HG02885 (cell line): Measurements from ENCODE around the gene ITCH.
"Not testable (repeated sequence)": the region's sequence is repeated elsewhere in the genome, so short reads cannot be mapped to it uniquely, and the experiment has no call there.

ENCODE experiments used
- ATAC-seq: cut with Tn5 transposase; IDR thresholded peaks from one replicate; pipeline ENCODE4 v1.9.1; 2021; ENCODE audit warnings: mild to moderate bottlenecking; ENCODE audit not compliant: unreplicated experiment, poor library complexity

ITCH gene

DNA sequence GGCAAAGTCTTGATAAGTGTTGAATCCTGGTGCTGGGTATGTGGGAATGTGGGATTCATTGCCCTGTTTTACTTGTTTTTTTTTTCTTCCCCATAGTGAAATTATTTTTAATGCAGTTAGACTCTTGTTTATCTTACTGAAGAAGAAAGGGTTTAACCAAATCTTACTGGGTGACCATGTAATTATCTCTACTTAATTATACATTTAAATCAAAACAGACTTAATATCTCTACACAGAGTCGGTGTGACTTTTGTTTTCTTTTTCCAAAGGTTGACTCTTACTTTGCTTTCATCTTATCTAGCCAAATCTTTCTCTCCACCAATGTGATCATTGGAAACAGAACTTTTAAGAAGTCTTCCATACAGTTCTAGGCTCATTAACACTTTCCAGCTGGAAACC, 85.4 kb downstream of the ITCH start:
- ATAC-seq, result no peak

DNA sequence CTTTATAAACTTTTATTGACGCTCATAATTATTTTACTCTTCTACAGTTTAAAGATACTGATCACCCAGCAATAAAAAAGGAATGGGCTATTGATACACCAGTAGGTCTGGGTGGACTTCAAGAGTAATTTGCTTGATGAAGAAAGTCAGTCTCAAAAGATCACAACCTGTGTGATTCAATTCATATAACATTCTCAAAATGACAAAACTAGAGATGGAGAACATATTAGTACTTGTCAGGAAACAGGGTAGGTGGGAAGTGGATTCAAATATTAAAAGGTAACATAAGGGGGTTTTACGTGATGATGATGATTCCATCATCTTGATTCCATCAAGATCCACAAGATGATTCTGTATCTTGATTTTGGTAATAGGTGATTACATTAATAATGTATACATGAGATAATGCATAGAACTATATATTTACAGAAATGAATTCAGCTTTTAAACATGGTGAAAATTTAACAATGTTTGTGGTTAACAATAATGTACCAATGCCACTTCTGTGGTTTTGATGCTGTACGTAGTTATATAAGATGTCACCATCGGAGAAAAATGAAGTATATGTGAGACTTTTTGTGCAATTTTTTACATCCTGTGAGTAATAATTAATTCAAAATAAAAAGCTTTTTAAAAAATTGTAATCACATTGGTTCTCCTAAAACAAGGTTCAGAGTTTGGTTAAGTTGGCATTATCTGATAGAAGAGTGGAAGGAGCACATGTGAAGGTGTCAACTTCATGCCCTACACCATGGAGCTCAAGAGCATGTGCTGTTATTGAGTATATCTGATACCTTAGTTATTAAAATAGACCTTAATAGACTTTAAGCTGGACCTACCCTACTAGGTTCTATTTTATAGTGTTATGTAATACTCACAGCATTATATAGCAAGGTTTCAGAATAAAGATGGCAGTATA, 86.9 kb downstream of the ITCH start:
- ATAC-seq, result no peak

- no peak for ATAC-seq
Measured at GRCh38 chr20:34452281-34452982, 89.4 kb downstream of the ITCH start.

DNA sequence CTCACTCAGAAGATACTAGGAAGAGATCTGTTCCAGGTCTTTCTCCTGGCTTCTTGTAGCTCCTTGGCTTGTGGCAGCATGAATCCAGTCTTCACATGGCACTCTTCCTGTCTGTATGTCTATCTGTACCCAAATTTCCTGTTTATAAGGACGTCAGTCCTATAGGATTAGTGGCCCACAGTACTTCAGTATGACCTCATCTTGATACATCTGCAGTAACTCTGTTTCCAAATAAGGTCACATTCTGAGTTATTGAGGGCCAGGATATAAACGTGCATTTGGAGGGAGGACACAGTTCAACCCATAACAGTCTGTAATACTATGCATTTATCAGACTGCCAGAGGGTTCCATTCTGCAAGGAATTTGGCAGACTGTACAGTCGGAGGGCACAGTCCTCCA, 95.6 kb downstream of the ITCH start:
- ATAC-seq, result no peak

DNA sequence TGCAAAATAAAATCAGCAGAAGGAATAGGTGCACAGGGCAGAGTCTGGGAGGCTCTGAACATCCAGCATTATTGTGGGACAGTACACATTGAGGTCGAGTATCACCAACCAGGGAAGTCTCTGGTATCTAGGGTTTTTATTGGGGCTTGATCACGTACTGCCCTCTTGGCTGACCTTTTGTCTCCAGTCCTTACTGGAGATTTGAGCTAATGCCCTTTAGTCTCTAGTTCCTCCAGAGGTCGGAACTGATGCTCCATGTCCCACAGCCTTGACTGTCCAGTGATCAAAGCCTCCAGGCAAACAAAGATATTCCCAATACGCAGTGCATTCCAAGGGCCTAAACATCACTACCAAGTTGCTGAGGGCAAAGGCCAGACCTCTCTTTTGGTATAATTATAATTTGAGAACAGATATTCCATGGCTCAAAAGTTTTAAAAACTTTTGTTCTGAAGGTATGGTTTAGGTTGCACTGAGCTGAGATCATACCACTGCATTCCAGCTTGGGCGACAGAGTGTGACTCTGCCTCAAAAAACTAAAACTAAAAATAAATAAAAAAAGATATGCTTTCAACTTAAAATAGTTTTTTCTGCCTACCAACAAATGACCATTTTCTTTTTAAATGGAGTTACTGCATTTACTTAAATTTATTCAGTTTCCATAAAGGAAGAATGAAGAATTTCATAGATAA, 96.3 kb downstream of the ITCH start:
- no peak for ATAC-seq

GRCh38 chr20:34461779-34462087, 98.7 kb downstream of the ITCH start:
- ATAC-seq, result no peak

DNA sequence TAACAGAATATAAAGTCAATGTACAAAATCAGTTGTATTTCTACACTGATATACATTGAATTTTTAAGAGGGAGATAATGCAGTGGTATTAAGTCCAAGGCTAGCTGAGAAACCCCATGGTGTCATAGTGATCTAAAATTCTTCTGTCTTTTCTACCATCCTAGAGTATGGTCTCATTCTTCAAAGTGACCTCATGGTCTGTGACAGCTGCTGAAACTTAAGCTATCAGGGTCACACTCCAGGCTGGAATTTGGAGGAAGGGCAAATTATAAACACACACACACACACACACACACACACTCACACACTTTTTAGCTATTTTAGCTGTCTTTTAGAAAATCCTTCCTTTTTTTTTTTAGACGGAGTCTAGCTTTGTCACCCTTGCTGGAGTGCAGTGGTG, 105.9 kb downstream of the ITCH start:
- no peak for ATAC-seq

DNA sequence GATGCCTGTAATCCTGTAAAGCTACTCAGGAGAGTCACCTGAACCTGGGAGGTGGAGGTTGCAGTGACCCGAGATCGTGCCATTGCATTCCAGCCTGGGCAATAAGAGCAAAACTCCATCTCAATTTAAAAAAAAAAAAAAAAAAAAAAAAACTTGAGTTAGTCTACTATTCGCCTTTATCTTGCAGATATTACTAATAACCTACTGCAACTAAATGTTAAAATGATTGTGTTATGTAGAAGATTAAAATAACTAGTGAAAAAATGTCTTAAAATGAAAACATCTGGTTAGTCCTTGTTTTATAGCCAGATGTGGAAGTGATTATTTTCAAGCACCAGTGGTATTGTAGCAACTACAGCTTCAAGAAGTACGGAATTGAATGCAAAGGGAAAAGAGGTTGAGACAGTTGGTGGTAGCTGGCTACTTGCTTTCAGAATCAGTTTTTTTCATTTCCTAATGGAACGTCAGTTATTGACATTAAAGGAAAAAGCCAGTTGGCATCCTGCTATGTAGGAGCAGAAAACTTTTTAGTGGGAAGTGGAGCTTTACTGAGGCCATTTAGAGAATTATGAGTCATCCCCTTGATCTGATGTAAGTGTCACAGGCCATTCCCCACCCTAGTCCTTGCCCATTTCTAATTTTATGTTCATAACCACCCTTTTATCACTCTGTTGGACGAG, 109.3 kb downstream of the ITCH start:
- no peak for ATAC-seq

- no peak for ATAC-seq
Measured at GRCh38 chr20:34473262-34473883, 110.3 kb downstream of the ITCH start.

DNA sequence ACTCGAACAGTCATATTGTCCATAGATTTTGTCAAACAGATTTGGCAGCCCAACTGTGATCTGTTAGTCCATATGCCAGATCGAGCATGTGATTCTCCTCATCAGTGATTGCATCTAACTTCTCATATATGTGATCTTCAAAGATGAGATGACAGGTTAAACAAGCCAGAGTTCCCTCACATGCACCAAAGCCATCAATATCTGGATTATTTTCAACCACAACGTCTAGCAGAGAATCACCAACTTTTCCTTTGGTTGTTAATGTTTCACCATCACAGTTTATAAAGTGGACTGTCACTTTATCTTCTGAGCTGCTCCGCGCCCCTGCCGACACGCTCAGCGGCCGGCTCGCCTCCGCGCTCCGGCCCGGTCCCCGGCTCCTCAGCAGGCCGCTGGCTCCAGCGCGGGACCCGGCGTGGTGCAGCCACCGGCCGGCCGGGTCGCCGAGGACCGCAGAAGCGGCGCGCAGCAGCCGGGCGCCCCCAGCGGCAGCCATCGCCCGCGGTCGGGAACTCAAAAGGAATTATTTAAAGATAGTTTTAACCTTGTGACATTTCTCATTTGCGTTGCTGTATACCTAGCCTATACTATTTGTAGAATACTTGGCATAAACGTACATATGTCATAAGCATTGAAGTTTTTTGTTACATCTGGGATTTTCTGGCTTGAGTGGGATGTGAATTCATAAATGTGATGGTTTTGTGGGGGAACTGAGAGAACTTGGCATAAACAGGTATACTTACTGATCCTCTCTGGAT, 113.1 kb downstream of the ITCH start:
- ATAC-seq, result no peak

DNA sequence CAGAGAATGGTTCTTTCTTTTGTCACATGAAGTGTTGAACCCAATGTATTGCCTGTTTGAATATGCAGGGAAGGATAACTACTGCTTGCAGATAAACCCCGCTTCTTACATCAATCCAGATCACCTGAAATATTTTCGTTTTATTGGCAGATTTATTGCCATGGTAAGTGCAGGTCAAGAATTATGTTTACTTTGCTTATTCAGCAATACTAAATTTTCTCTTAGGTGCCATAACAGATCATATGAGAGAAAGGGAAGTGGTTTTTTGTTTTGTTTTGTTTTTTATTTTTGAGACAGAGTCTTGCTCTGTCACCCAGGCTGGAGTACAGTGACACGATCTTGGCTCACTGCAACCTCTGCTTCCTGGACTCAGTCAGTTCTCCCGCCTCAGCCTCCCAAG, 116.6 kb downstream of the ITCH start:
- no peak for ATAC-seq

GRCh38 chr20:34482154-34482553, 119.1 kb downstream of the ITCH start:
- not testable (repeated sequence) for ATAC-seq

DNA sequence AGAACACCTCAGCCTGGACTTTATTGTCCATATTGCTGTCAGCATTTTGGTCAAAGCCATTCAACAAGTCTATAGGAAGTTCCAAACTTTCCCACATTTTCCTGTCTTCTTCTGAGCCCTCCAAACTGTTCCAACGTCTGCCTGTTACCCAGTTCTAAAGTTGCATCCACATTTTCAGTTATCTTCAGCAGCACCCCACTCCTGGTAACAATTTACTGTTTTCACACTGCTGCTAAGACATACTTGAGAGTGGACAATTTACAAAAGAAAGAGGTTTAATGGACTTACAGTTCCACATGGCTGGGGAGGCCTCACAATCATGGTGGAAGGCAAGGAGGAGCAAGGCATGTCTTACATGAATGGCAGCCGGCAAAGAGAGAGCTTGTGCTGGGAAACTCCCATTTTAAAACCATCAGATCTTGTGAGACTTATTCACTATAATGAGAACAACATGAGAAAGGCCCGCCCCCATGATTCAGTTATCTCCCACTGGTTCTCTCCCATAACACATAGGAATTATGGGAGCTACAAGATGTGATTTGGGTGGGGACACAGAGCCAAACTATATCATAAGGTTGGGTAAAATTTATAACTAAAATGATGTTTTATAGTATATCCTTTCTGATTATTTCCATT, 120.6 kb downstream of the ITCH start:
- ATAC-seq, result not testable (repeated sequence)

GRCh38 chr20:34485068-34485634, 122.1 kb downstream of the ITCH start:
- no peak for ATAC-seq

DNA sequence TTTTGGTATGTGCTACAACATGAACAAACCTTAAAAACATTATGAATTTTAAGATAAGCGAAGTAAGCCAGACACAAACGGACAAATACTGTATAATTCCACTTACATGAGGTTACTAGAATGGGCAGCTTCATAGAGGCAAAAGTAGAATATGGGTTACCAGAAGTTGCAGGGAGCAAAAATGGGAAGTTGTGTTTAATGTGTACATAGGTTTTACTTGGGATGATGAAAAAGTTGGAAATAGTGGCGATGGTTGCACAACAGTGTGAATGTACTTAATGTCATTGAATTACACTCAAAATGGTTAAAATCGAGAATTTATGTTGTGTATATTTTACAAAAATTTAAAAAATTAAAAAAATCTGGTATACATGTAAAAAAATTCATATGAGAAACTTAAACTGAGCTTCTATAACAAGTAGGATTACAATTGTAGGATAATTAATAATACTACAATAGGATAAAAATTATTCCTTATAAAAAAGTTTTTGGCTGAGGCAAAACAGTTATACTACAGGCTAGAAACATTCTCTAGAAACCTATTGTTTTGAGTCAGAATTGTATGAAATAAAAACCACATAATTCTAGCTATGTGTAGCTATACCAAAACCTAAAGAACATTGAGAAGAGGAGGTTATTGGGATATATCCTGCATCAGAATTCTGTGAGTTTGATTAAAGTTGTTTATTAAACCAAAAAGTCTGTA, 128.3 kb downstream of the ITCH start:
- ATAC-seq, result no peak

DNA sequence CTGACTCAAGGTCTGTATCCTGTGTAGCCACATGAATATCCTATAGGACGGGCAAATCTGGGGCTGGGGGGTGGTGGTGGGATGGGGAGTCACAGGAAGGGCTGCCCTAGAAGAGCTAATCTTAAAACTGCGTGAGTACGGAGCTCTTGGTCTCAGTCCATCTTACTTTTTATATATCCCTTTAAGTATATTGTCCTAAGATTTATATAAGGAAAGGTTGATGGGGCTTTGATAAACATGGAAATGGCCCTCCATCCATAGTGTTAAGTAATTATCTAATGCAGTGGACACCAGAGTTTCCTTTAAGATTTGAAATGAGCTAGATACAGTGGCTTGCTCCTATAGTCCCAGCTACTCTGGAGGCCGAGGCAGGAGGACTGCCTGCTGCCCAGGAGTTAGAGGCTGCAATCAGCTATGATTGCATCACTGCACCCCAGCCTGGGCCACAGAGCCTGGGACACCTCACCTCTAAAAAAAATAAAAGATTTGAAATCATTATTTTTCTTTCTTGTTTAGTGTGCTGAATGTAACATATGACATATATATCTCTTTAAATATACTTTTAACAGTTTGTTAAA, 128.9 kb downstream of the ITCH start:
- ATAC-seq, result no peak

- ATAC-seq, result no peak
Measured at GRCh38 chr20:34493646-34494045, 130.6 kb downstream of the ITCH start.

DNA sequence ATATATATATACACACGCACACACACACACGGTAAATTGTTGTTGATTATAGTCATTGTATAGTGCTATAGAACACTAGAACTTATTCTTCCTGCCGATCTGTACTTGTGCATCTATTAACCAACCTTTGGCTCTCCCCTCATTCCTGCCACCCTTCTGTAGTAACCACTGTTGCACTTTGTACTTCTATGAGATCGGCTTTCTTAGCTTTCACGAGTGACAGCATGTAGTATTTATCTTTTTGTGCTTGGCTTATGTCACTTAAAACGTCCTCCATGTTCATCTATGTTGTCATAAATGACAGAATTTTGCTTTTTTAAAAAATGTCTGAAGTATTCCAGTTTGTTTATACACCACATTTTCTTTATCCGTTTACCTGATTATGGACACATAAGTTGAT, 132.2 kb downstream of the ITCH start:
- ATAC-seq, result no peak
